Stimulated activated CD4-positive, alpha-beta T cell treated with anti-CD3 and anti-CD28 coated beads, Interleukin-12 subunit alpha, Interleukin-12 subunit beta, amount 100 ng/mL, for 48 hours (primary cell): Measurements from ENCODE around the gene AKNA.

ENCODE experiments used
- DNase-seq, 3 donors: peaks; one replicate each; pipeline ENCODE4 v3.0.0-alpha.2; 2020; ENCODE audit warnings: low read depth in 2 of 3, low spot score in 1 of 3

Gene AKNA

GRCh38 chr9:114397219-114397847, 9.6 kb upstream of the AKNA start:
- no peak for DNase-seq

GRCh38 chr9:114396558-114397218, 8.9 kb upstream of the AKNA start:
- DNase-seq, result no peak

- DNase-seq, result no peak
Measured at GRCh38 chr9:114395768-114396167, 8.0 kb upstream of the AKNA start.

GRCh38 chr9:114395334-114395617, 7.5 kb upstream of the AKNA start:
- no peak for DNase-seq

- DNase-seq, result no peak
Measured at GRCh38 chr9:114394523-114395333, 6.9 kb upstream of the AKNA start.

- DNase-seq, result no peak
Measured at GRCh38 chr9:114392749-114393112, 4.9 kb upstream of the AKNA start.

GRCh38 chr9:114390952-114391351, 3.2 kb upstream of the AKNA start:
- DNase-seq, result no peak

GRCh38 chr9:114389612-114390368, 2.0 kb upstream of the AKNA start:
- no peak for DNase-seq

- no peak for DNase-seq
Measured at GRCh38 chr9:114388764-114389375, 1.1 kb upstream of the AKNA start.

GRCh38 chr9:114388357-114388682, 538 bp upstream of the AKNA start:
- DNase-seq, result no peak

GRCh38 chr9:114386886-114387679, 699 bp downstream of the AKNA start:
- DNase-seq, result no peak

GRCh38 chr9:114386361-114386885, 1.4 kb downstream of the AKNA start:
- no peak for DNase-seq

- peak; percentile 81 to 88 (median 83) for DNase-seq
Measured at GRCh38 chr9:114385397-114386181, 2.2 kb downstream of the AKNA start.

- no peak for DNase-seq
Measured at GRCh38 chr9:114384836-114385396, 2.9 kb downstream of the AKNA start.

GRCh38 chr9:114384341-114384740, 3.4 kb downstream of the AKNA start:
- no peak for DNase-seq

GRCh38 chr9:114383521-114384231, 4.1 kb downstream of the AKNA start:
- no peak for DNase-seq

GRCh38 chr9:114382699-114383520, 4.9 kb downstream of the AKNA start:
- peak in 2 of 3 donors; percentile 67 to 73 for DNase-seq

GRCh38 chr9:114378883-114379282, 8.9 kb downstream of the AKNA start:
- DNase-seq, result no peak
